ENCODE measurements around the gene HRAS.

Gene HRAS

GRCh38 chr11:496834-497564, 38.4 kb downstream of the HRAS start:
- DNase-seq (ENCODE audit: low read depth in 3 of 3): no peak

- no peak for DNase-seq (ENCODE audit: low read depth in 3 of 3)
These were observed 39.8 kb downstream of the HRAS start for GRCh38 chr11:495537-495931.

- DNase-seq (ENCODE audit: low read depth in 3 of 3): no peak
These were observed 40.4 kb downstream of the HRAS start for GRCh38 chr11:494761-495536.

- no peak for DNase-seq (ENCODE audit: low read depth in 3 of 3)
These were observed 42.7 kb downstream of the HRAS start for GRCh38 chr11:492427-493226.

GRCh38 chr11:491358-491757, 44.0 kb downstream of the HRAS start:
- DNase-seq (ENCODE audit: low read depth in 3 of 3): no peak

- no peak for DNase-seq (ENCODE audit: low read depth in 3 of 3)
These were observed 44.5 kb downstream of the HRAS start for GRCh38 chr11:490930-491260.

- no peak for DNase-seq (ENCODE audit: low read depth in 3 of 3)
These were observed 45.0 kb downstream of the HRAS start for GRCh38 chr11:490186-490929.

GRCh38 chr11:489610-490185, 45.7 kb downstream of the HRAS start:
- DNase-seq (ENCODE audit: low read depth in 3 of 3): no peak

- no peak for DNase-seq (ENCODE audit: low read depth in 3 of 3)
These were observed 46.4 kb downstream of the HRAS start for GRCh38 chr11:488992-489391.

GRCh38 chr11:488579-488978, 46.8 kb downstream of the HRAS start:
- no peak for DNase-seq (ENCODE audit: low read depth in 3 of 3)

GRCh38 chr11:488062-488461, 47.3 kb downstream of the HRAS start:
- DNase-seq (ENCODE audit: low read depth in 3 of 3): no peak

- DNase-seq (ENCODE audit: low read depth in 3 of 3): no peak
These were observed 47.8 kb downstream of the HRAS start for GRCh38 chr11:487571-488021.

- no peak for DNase-seq (ENCODE audit: low read depth in 3 of 3)
These were observed 49.2 kb downstream of the HRAS start for GRCh38 chr11:486189-486588.

- no peak for DNase-seq (ENCODE audit: low read depth in 3 of 3)
These were observed 50.8 kb downstream of the HRAS start for GRCh38 chr11:484616-485015.

Data from stimulated activated CD4-positive, alpha-beta T cell treated with anti-CD3 and anti-CD28 coated beads, TNF-alpha, amount 100 ng/mL, for 4 hours (primary cell).